Activated CD4-positive, CD25-positive, alpha-beta regulatory T cell treated with anti-CD3 and anti-CD28 coated beads, Interleukin-2, amount 50 U/mL, for 72 hours (primary cell): ENCODE results near the gene MROH2B.
"Not testable (repeated sequence)": the region's sequence is repeated elsewhere in the genome, so short reads cannot be mapped to it uniquely, and the experiment has no call there.

Source experiments
- DNase-seq: peaks from one replicate; pipeline ENCODE4 v3.0.0; 2021

Gene MROH2B

GRCh38 chr5:41071242-41071641 is at the start of gene MROH2B:
MROH2B (minus strand) TSS chr5:41071342; CDS start chr5:41070852, 490 bp downstream.
- DNase-seq: no peak

GRCh38 chr5:41120600-41120999 is 49.5 kb upstream of the MROH2B start:
- no peak for DNase-seq

- DNase-seq: no peak
Measured at GRCh38 chr5:41118177-41118576, 47.0 kb upstream of the MROH2B start.

GRCh38 chr5:41115281-41115680 is 44.1 kb upstream of the MROH2B start:
- no peak for DNase-seq

- DNase-seq: no peak
Measured at GRCh38 chr5:41112486-41113455, 41.6 kb upstream of the MROH2B start.

GRCh38 chr5:41109186-41109585 is 38.0 kb upstream of the MROH2B start:
- DNase-seq: no peak

- no peak for DNase-seq
Measured at GRCh38 chr5:41102341-41102740, 31.2 kb upstream of the MROH2B start.

- DNase-seq: no peak
Measured at GRCh38 chr5:41097642-41098041, 26.5 kb upstream of the MROH2B start.

- DNase-seq: no peak
Measured at GRCh38 chr5:41095324-41096101, 24.4 kb upstream of the MROH2B start.

GRCh38 chr5:41094871-41095270 is 23.7 kb upstream of the MROH2B start:
- DNase-seq: no peak

- DNase-seq: no peak
Measured at GRCh38 chr5:41093803-41094202, 22.7 kb upstream of the MROH2B start.

GRCh38 chr5:41087461-41087860 is 16.3 kb upstream of the MROH2B start:
- DNase-seq: no peak

- no peak for DNase-seq
Measured at GRCh38 chr5:41083306-41083705, 12.2 kb upstream of the MROH2B start.

- DNase-seq: no peak
Measured at GRCh38 chr5:41071975-41072374, 833 bp upstream of the MROH2B start.

GRCh38 chr5:41067714-41068568 is 3.2 kb downstream of the MROH2B start:
- no peak for DNase-seq

- no peak for DNase-seq
Measured at GRCh38 chr5:41065691-41066335, 5.3 kb downstream of the MROH2B start.

GRCh38 chr5:41057940-41058339 is 13.2 kb downstream of the MROH2B start:
- DNase-seq: no peak

- DNase-seq: no peak
Measured at GRCh38 chr5:41057231-41057630, 13.9 kb downstream of the MROH2B start.

- DNase-seq: no peak
Measured at GRCh38 chr5:41048986-41049385, 22.2 kb downstream of the MROH2B start.

- DNase-seq: no peak
Measured at GRCh38 chr5:41043109-41043747, 27.9 kb downstream of the MROH2B start.

GRCh38 chr5:41032973-41033372 is 38.2 kb downstream of the MROH2B start:
- DNase-seq: no peak

GRCh38 chr5:41022600-41022999 is 48.5 kb downstream of the MROH2B start:
- DNase-seq: not testable (repeated sequence)
